ENCODE results near the gene TTYH1. TPM values are rescaled to one million over a fixed set of nuclear protein-coding genes. Genes with fewer than 3 reads are reported as not detected.

Gene TTYH1
- total and polyA plus RNA-seq, 2 donors (not counting 3 experiments of a cell fraction or from before 2014, with no cell fraction given), result not detected

DNA sequence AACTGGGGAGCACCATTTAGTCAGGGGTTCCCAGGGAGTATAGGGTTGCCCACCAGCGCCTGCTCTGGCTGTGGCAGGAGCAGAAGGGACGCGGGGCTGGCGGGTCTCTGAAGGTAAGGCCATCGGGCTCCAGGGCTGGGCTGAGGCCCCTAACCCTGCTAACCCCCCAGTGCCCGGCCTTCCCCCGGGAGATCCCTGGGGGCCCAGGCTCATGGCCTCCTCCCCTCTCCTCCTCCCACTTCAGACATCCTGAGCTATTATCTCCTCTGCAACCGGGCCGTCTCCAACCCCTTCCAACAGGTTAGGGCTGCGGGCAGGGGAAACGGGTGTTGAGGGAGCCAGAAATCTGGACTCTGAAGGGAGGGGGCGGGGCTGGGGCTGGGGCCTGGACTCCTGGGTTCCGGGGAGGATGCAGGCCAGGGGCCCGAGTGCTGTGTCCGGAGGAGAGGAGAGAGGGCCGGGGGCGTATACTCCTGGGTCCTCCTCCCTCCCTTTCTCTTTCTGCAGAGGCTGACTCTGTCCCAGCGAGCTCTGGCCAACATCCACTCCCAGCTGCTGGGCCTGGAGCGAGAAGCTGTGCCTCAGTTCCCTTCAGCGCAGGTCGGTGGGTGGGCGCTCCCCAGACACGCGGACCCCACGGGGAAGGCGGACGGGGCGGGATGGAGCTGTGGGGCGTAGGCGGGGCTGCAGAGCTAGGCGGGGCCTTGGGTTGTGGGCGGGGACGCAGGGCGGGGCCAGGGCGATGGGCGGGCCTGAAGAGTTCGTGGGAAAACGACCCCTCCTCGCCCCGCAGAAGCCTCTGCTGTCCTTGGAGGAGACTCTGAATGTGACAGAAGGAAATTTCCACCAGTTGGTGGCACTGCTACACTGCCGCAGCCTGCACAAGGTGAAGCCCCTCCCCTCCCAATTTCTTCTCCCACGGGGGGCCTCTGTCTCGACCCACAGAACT, 15.3 kb downstream of the TTYH1 start:
- H3K4me2 ChIP-seq (ENCODE audit: insufficient read depth, low read length), result no peak overlapping the region
- no peaks in the 10 kb centered on the region for H3K4me1 ChIP-seq (ENCODE audit: control insufficient read depth, extremely low read depth, insufficient read depth, low read length)
- H3K4me3 ChIP-seq (replicated peaks in 1 of 3; ENCODE audit: insufficient read depth in 1 of 3, low read depth in 1 of 3, low read length in 3 of 3), result peak overlapping the region in 1 of 3 experiments; percentile 17
- H3K36me3 ChIP-seq (ENCODE audit: control insufficient read depth in 2 of 2, extremely low read depth in 1 of 2, insufficient read depth in 2 of 2, low read length in 2 of 2), result no peaks in the 10 kb centered on the region
- TF ChIP-seq JUN (IDR thresholded peaks at IDR 0.05; ENCODE audit: borderline replicate concordance, insufficient read depth, insufficient read length, low read depth) (no peak), GATA2 (IDR thresholded peaks at IDR 0.05; ENCODE audit: insufficient read depth, insufficient read length, low read depth, low read length) (no peak), POLR2AphosphoS5 (IDR thresholded peaks at IDR 0.05; ENCODE audit: insufficient read depth, low read depth, low read length) (no peak)
- TF ChIP-seq, protein P1, sequence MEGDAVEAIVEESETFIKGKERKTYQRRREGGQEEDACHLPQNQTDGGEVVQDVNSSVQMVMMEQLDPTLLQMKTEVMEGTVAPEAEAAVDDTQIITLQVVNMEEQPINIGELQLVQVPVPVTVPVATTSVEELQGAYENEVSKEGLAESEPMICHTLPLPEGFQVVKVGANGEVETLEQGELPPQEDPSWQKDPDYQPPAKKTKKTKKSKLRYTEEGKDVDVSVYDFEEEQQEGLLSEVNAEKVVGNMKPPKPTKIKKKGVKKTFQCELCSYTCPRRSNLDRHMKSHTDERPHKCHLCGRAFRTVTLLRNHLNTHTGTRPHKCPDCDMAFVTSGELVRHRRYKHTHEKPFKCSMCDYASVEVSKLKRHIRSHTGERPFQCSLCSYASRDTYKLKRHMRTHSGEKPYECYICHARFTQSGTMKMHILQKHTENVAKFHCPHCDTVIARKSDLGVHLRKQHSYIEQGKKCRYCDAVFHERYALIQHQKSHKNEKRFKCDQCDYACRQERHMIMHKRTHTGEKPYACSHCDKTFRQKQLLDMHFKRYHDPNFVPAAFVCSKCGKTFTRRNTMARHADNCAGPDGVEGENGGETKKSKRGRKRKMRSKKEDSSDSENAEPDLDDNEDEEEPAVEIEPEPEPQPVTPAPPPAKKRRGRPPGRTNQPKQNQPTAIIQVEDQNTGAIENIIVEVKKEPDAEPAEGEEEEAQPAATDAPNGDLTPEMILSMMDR (IDR thresholded peaks at IDR 0.05; ENCODE audit: extremely low read depth in 1 of 2, insufficient read depth in 1 of 2, low read depth in 1 of 2, low read length in 2 of 2), result no peak
- peak; percentile 49 for DNase-seq (ENCODE audit: low read depth, low spot score)
- peak overlapping the region; percentile 75 for H2AFZ ChIP-seq (ENCODE audit: low read depth, low read length)
- dilution Hi-C loops (cut with MboI; ENCODE audit: extremely low pct_ligation_motif_present, low sequenced_read_pairs), result no loop called here
- no peaks in the 10 kb centered on the region for H4K20me1 ChIP-seq (replicated peaks; ENCODE audit: control insufficient read depth, extremely low read depth, insufficient read depth, low read length)
- BruUV-seq (replicated peaks), result no TSS peak
- H3K9ac ChIP-seq (replicated peaks; ENCODE audit: extremely low read depth, insufficient read depth, low read length), result no peak overlapping the region
- no peak overlapping the region for H3K27ac ChIP-seq (ENCODE audit: insufficient read depth, low read depth, low read length)
- intact Hi-C loops (cut with micrococcal nuclease), result no loop called here
- H3K9me3 ChIP-seq (replicated peaks; ENCODE audit: control insufficient read depth, insufficient read depth, low read length), result no peaks in the 10 kb centered on the region
- no peaks in the 10 kb centered on the region for H3K79me2 ChIP-seq (ENCODE audit: control insufficient read depth, insufficient read depth, low read length)
- peak; percentile 44 for FAIRE-seq
- H3K27me3 ChIP-seq (ENCODE audit: control insufficient read depth in 2 of 2, insufficient read depth in 2 of 2, low read length in 2 of 2), result peaks cover 0 to 2% of the 10 kb centered on the region in 2 experiments
- POLR2A ChIA-PET, result no interaction called here
- H3K9me1 ChIP-seq (replicated peaks; ENCODE audit: control insufficient read depth, extremely low read depth, insufficient read depth, low read length), result no peaks in the 10 kb centered on the region
- CTCF ChIA-PET, result interaction anchor here (0.6 to 4.1 kb wide), 2 partner anchors 8 to 1414 kb away, joined by 3 to 21 read pairs; no protein-coding TSS in a partner anchor
